HG03064 (cell line): ENCODE measurements around the gene MTUS2.
"Not testable (repeated sequence)": the region's sequence is repeated elsewhere in the genome, so short reads cannot be mapped to it uniquely, and the experiment has no call there.

ENCODE experiments used
- ATAC-seq: cut with Tn5 transposase; IDR thresholded peaks from one replicate; pipeline ENCODE4 v1.9.1; 2021; ENCODE audit warnings: low read depth; ENCODE audit not compliant: unreplicated experiment

MTUS2 gene

DNA sequence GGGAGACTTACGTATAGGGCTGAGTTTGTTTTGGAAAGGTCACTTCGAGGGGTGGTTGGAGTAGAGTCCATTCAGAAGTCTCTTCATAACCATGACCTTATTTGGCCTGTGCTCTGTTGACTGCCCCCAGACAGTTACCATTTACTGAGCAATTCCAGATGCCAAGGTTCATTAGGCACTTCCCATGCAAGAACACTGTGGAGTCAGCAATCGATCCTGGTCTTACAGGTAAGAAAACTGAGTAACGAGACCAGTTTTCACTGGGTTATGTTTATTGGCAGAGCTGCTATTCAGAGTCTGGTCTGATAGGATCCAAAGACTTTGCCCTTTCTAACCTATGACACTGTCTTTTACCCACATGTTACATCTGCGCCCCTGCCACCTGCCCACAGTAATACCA is 134.7 kb downstream of the MTUS2 start:
- ATAC-seq: no peak

DNA sequence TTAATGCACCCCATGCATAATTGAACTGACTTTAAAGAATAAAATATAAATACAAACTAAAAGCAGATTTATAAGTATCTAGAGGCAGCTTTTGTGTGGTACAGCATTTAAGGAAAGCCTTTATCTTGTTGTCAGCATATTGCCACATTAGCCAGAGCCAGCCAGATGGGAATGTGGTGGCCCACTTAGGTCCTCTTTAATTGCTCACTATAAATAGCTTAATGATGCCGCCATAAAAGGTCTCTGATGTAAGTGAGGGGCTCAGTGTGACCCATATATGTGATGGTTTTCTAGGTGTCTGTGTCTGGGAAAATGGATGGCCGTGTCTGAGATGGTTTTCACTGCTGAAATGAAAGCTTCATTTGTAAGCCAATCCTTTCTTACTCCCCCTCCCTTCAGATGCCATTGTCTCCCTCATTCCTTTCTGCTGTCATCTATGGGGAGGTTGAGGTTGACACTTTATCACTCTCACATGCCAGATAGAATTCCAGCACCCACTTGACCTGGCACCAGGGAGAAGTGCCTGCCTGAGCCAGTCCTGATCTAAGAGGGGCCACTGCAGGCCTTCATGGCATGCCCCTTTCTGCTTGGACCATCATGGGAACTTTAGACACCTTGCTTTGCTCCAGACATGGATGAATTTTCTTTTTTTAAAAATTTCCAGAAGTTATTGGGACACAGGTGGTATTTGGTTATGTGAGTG is 135.3 kb downstream of the MTUS2 start:
- ATAC-seq: no peak

DNA sequence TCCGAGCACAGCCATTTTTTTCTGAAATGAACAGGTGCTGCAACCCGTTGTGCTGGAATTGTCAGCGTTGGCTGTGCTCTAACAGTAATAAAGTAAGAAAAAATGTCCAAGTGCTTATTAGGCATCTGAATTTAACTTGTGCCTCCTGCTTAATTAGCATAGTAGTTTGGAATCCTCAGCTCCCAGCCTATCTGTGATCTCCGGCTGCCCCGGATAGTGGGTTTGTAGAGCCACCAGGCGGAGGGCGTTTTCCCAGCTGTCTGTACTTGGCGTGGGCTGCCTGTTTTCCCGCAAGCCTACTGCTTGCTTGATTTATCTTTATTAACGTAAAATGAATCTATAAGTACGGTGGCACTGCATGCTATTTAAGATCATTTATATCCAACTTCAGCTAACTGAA is 137.9 kb downstream of the MTUS2 start:
- ATAC-seq: no peak

DNA sequence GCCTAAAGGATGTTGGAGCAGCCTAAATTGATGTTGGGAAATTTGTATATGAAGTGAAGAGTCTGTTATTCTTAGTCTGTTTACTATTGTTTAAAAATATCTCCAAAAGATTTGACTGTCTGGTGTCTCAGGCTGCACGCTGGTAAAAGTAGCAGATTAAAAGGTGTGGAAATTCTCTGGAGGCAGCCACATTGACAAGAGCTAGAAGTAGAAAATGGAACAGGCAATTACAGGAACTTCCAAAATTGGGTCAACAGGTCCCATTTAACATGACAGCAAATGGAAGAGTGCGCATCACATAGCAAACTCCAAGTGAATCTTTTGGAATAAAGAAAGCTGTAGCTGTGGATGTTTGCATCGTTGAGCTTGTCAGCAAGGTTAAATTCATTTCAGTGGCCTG is 138.3 kb downstream of the MTUS2 start:
- no peak for ATAC-seq

DNA sequence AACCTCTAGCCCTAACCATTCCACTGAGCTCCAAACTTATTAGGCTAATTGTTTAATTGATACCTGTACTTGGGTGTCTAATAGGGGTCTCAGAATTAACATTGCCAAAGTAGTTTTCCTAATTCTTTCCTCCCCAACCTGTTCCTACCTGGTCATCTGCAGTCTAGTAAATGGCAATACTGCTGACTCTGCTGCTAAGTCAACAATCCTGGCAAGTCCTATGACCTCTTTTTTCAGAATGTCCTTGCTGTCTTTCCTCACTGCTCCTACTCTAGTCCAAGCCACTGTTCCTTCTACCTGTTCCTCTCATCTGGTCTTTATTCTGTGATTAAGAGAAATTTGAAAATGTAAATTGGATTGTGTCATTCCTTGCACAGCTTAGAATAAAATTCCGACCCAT is 143.9 kb downstream of the MTUS2 start:
- no peak for ATAC-seq

DNA sequence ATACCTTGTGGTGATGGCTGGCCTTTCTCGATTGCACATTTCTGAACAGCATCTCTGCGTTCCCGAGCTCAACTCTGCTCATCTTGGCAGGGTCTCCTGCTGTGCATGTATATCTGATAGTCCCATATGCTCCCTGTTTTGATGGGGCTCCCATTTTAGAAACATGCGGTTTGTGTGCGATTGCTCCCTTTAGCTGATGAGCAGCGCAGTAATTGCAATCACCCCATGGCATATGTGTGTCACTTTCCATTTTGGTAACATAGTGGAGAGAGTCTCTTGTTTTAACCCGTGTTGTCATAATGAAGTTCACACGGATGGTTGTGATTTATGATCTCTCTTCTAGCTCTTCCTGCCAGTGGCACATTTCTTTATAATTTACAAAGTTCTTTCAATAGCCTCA is 144.7 kb downstream of the MTUS2 start:
- ATAC-seq: no peak

DNA sequence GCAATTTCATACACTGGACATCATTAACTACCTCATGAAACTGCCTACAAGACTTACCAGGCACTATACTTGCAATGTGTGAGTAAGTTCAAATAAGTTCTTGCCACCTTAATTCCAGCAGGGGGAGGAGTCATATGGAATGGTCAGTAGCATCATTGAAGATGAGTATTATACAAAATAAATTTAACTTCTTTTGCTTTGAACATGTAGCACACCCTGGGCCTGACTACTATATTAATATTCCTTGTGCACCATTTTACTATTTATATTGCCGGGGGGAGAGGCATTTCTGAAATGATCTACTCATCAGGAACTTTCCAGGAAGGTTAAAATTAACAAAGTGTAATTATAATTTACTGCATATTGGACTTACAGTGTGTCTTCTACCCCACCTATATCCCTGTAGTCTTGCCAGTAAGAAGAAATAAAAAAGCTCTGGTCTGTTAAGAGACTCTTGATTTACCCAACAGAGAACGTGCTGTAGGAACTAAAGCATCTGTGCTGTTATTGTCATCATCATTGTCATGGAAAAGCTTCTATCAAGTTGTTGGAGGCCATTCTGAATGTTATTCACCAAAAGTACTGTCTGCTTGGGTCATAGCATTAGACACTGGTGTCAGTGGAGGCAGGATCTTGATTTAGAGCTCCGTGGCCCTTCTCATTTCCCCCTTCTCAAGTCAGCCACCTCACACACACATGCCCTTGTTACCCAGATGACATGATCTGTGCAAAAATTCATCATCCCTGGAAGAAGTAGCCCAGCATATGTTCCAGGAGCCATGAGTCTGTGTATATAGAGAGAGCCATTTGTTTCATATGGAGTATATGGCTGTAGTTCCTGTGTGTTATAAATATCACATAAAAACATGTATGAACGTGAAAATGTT is 147.1 kb downstream of the MTUS2 start:
- ATAC-seq: no peak

DNA sequence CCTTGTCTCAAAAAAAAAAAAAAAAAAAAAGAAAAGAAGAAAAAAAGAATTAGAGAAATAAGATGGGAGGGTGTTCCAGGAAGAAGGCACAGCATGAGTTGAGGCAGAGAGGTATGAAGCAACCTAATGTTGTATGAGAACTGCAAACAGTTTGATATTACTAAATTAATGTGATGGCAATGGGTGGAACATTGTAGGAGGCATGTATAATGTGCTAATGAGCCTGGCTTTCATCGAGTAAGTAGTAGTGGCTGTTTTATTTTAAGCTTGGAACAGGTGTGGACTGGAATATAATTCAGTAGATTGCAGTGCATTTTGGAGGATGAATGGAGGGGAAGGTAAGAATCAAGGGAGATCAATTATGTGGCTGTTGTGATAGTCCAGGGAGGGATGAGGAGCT is 156.1 kb downstream of the MTUS2 start:
- no peak for ATAC-seq

DNA sequence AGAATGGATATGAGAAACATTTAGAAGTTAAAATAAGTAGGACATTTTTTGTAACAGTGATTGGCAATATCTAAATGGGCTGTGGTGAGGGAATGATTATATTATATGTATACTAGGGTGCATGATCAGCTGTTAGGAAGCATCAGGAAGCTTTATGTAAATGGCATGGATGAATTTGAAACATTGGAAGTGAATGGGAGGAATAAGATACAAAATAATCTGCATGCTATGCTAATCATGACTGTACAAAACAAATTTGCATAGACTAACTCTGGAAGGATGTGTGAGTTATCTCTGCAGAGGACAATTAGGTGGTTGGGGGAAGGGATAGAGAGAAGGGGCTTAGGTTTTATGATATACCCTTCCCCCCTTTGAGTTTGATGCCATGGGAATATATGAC is 156.5 kb downstream of the MTUS2 start:
- no peak for ATAC-seq

DNA sequence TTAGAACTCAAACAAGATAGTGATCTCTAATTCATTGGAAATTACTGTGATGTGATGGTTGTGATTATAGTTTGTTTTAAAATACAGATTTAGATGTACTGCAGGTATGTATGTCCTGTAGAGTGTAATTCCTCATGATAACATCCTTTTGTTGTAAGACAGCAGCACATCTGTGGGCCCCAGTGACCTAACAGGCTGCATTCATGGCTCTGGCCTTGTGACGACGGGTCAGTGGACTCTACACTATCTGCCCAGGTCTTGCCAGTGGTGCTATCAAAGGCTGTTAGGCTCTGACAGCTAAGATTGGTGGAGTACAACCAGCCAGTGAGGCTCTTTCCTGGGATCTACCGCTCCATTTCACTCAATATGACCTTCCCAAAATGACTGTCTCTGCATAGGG is 158.4 kb downstream of the MTUS2 start:
- no peak for ATAC-seq

DNA sequence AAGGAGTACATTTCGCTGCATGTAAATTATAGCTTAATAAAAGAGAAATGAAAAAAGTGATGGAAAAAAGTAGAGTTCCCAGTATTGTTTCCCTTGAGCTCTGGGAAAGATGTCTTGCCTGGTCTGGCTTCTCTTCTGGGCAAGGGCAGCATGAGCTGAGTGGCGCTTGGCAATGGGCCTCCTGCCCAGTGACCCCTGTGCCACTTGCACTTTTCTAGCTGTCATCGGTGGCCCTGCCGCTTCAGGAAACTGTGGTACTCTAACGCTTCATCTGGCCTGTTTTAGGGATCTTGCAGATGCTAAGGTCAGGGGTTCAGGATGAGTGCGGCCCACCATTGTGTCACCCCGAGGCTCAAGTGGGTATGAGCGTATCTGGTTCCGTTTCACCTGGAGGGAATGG is 161.4 kb downstream of the MTUS2 start:
- ATAC-seq: no peak

DNA sequence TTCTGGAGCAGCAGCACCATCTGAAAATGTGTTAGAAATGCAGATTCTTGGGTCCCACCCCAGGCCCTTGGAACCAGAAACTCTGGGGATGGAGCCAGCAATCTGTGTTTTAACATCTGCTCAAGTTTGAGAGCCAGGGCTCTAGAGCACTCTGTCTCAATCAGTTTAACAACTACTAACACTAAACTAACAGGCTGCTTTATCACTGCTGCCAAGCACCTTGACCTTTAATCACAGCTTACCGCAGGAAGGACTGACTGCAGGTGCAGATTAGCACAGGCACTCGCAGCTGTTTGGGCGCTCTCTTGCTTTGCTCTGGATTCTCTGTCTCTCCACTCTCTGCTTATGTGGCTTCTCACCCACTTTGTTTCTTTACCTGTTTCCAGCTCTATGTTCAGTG is 163.5 kb downstream of the MTUS2 start:
- ATAC-seq: no peak

DNA sequence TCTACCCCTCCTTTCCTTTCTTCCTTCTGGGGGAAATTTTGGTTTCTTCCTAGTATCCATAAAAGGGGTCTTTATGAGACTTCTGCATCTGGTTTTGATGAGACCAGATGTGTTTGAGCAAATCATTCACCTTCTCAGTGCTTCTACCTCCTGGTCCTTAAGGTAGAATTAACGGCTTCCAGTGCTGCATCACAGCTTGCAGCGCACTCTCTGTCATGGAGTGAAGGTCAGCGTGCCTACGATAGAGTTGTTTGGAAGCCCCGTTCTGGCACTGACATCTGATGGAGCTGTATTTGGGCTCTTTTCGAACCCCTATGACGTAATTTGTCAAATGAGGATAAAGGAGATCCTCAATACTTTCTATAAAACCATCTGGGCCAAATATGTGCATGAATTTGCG is 164.2 kb downstream of the MTUS2 start:
- ATAC-seq: no peak

DNA sequence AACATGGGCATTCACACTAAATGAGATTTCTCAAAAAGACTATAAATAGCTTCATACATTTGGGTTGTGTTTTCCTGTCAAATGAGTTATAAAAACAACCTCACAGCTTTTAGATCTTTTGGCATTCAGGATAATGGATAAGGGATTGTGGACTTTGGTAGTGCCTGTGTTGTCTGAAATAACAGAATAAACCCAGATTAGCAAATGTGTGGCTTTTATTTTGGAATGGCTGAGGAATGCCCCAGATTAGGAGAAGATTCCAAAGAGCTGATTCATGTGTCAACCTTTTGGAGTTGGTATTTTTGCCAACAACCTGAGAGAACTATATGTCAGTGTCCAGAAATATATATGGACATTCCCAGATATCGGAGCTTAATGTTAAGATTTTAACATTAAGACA is 164.7 kb downstream of the MTUS2 start:
- no peak for ATAC-seq

DNA sequence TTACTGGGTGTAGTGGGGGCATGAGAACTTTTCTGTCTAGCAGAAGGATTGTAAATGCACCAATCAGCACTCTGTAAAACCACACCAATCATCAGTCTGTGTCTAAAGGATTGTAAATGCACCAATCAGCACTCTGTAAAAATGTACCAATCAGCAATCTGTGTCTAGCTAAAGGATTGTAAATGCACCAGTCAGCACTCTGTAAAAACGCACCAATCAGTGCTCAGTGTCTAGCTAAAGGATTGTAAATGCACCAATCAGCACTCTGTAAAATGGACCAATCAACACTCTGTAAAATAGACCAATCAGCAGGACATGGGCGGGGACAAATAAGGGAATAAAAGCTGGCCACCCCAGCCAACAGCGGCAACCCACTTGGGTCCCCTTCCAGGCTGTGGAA is 170.2 kb downstream of the MTUS2 start:
- not testable (repeated sequence) for ATAC-seq

DNA sequence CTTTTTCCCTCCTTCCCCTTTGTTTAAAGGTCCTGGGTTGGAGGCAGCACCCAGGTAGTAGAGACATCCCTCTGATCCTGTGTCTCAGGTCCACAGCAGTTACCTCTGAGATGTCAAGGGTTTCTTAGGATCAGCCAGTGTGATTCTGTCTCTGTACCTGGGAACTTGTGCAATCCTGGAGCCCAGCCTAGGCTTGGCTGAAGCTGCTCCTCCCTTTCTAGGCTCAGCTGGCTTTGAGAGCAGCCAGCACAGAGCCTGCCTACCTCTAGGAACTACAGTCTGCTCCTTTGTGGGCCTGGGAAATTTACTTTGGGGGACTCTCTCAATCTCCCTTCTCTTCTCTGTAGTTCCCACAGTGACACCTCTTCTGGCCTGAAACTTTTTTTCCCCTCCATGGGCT is 171.6 kb downstream of the MTUS2 start:
- no peak for ATAC-seq

DNA sequence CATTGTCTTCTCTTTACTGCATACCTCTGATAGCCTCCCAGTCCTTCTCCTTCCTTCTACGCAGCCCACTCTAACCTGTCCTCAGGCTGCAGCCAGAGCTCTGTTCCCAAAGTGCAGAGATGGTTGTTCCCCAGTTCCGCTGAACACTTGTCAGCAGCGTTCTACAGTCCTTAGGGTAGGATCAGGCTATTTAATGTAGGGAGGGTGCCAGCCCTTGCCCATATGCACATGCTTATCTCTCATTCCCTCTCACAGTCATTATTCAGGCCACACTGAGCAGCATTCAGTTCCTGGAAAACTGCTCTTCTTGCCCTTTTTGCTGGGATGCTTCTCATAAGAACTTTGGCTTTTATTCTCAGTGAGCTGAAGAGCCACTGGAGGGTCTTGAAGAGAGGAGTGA is 180.7 kb downstream of the MTUS2 start:
- no peak for ATAC-seq

DNA sequence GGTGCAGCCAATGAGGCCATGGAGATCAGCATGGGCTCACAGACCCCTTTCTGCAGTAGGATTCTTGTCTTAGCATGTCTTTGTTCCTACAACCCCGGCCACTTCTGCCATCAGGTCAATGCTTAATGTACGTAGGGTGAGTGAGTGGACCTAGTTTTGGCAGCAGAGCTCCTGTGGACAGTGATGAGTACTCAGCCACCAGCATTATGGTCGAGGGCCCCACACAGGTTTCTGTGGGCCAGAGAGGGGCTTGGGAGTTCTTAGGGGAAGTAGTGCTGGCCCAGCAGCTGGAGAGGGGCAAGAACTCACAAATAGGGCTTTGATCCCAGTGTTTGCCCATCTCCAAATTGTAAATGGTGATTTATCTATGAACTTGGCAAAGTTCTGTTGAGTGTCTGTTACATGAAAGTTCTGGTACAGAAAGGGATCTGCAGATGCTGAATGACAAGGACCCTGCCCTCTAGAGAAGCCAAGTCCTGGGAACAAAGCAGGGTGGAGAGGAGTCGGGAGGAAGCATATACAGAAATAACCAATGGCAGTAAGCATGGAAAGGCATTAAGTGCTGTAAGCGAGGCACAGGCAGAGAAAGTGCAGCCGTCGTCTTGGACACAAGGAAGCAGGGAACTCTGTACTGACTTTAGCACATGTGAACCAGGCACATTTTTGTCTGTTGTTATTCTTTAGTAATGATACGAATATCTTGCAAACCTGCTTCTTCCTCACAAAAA is 185.1 kb downstream of the MTUS2 start:
- no peak for ATAC-seq

DNA sequence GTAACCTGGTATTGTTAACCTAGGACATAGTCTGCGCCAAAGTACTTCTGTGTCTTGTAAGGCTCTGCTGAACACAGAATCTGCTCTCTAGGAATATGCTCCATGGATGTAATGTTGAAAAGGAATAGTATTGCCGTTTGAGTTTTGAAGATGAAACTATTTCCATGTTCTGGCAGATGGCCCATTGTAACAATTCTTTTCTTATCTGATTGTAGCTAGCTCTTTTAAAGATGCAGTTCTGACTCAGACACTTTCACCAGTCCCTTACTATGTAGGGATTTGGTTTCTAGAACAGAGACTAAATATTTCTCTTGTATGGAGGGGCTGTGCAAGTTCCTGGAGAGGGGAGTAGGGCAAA is 185.6 kb downstream of the MTUS2 start:
- no peak for ATAC-seq

DNA sequence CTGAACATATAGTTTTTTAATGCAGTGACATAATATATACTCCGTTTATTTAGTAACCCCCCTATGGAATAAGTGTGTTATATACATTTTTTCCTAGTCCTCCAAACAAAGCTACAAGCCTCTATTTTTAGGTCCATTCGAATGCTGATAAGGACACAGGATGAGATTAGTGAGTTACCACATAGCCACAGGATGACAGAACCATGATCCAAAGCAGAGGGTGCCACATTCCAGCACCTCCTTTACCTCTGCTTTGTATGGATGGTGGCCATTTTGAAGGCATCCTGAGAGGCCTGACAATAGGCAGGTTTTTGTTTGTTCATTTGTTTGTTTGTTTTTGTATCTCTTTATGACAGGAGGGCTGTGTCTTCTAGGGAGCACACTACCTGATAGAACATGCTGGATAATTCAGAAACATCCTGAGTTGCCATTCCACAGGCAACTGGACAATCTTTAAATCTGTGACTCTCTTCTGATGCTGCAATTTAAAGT is 186.3 kb downstream of the MTUS2 start:
- ATAC-seq: no peak

DNA sequence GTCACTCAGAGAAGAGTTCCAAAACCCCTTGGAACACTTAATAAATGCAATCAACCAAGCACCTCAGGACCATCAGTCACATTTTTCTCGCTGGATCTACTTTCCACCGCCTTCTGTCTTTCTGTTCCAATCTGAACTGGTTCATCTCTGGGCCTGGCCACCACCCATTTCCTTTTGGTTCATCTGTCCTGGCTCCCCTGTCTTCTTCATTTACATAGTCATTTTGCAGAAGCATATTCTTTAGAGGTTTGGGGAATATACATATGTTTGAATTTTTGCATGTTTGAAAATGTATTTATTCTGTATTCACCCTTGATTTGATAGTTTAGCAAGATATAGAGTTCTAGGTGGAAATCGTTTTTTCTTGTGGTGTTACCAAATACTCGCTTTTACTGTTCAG is 188.2 kb downstream of the MTUS2 start:
- no peak for ATAC-seq
